GF-D8 (cell line): ENCODE results near the gene DPAGT1.
"Not testable (repeated sequence)": the region's sequence is repeated elsewhere in the genome, so short reads cannot be mapped to it uniquely, and the experiment has no call there.

Experiments
- DNase-seq: peaks from one replicate; lab custom pipeline; 2025; lab: John Stamatoyannopoulos, UW

The DPAGT1 gene

GRCh38 chr11:119101759-119102423, at the start of gene DPAGT1:
DPAGT1 (minus strand) TSS chr11:119101853; CDS start chr11:119101655, 198 bp downstream.
- DNase-seq = peak; percentile 100

GRCh38 chr11:119149786-119150275, 48.2 kb upstream of the DPAGT1 start:
- no peak for DNase-seq

GRCh38 chr11:119149018-119149785, 47.5 kb upstream of the DPAGT1 start, which contains the start of gene ABCG4:
ABCG4 (plus strand) TSS chr11:119149052; CDS start chr11:119149966, 914 bp downstream.
- DNase-seq = no peak

GRCh38 chr11:119148720-119149017, 47.0 kb upstream of the DPAGT1 start:
- no peak for DNase-seq

- no peak for DNase-seq
Measured at GRCh38 chr11:119147604-119148333, 46.1 kb upstream of the DPAGT1 start.

- DNase-seq = no peak
Measured at GRCh38 chr11:119145551-119145950, 43.9 kb upstream of the DPAGT1 start.

- DNase-seq = peak; percentile 63
Measured at GRCh38 chr11:119144825-119145486, 43.3 kb upstream of the DPAGT1 start.

- DNase-seq = not testable (repeated sequence)
Measured at GRCh38 chr11:119139276-119139675, 37.6 kb upstream of the DPAGT1 start.

- no peak for DNase-seq
Measured at GRCh38 chr11:119134389-119134978, 32.8 kb upstream of the DPAGT1 start.

- DNase-seq = no peak
Measured at GRCh38 chr11:119130662-119131061, 29.0 kb upstream of the DPAGT1 start.

GRCh38 chr11:119126675-119127268, 25.1 kb upstream of the DPAGT1 start:
- DNase-seq = no peak

GRCh38 chr11:119125821-119126220, 24.2 kb upstream of the DPAGT1 start:
- no peak for DNase-seq

- DNase-seq = no peak
Measured at GRCh38 chr11:119121811-119122124, 20.1 kb upstream of the DPAGT1 start.

GRCh38 chr11:119121008-119121810, 19.6 kb upstream of the DPAGT1 start, which contains the start of gene HINFP:
HINFP (plus strand) TSS chr11:119121580; CDS start chr11:119126945, 5,365 bp downstream.
- peak; percentile 100 for DNase-seq

GRCh38 chr11:119120639-119121007, 19.0 kb upstream of the DPAGT1 start:
- peak; percentile 76 for DNase-seq

GRCh38 chr11:119118946-119119345, 17.3 kb upstream of the DPAGT1 start:
- DNase-seq = no peak

- no peak for DNase-seq
Measured at GRCh38 chr11:119118227-119118626, 16.6 kb upstream of the DPAGT1 start.

- DNase-seq = no peak
Measured at GRCh38 chr11:119117004-119117706, 15.5 kb upstream of the DPAGT1 start.

- no peak for DNase-seq
Measured at GRCh38 chr11:119116601-119117000, 14.9 kb upstream of the DPAGT1 start.

GRCh38 chr11:119116235-119116594, 14.6 kb upstream of the DPAGT1 start:
- DNase-seq = no peak
